Stomach smooth muscle (tissue), 2 donors: ENCODE results near the gene RASL10B.
A peak's percentile ranks its signal among the peaks of the same experiment; 100 is the strongest.

Experiments used
- H3K27ac ChIP-seq: one replicate; pipeline ENCODE4 v1.7.0; 2013; ENCODE audit warnings: mild to moderate bottlenecking, low read length, inconsistent platforms
- H3K27me3 ChIP-seq, 2 donors: one replicate each; pipeline ENCODE4 v1.7.0; 2013; ENCODE audit warnings: low read length in 2 of 2; ENCODE audit not compliant: insufficient read depth in 2 of 2, control insufficient read depth in 1 of 2
- H3K36me3 ChIP-seq, 2 donors: one replicate each; pipeline ENCODE4 v1.7.0; 2013; ENCODE audit warnings: low read length in 2 of 2; ENCODE audit not compliant: control insufficient read depth in 2 of 2, insufficient read depth in 2 of 2
- H3K4me1 ChIP-seq: one replicate; pipeline ENCODE4 v1.7.0; 2013; ENCODE audit warnings: low read length; ENCODE audit not compliant: control insufficient read depth, insufficient read depth
- H3K4me3 ChIP-seq, 2 donors: one replicate each; pipeline ENCODE4 v1.7.0; 2013; ENCODE audit warnings: low read length in 2 of 2
- H3K9ac ChIP-seq, 2 donors: one replicate each; pipeline ENCODE4 v1.7.0; 2013; ENCODE audit warnings: low read length in 2 of 2, mild to moderate bottlenecking in 1 of 2
- H3K9me3 ChIP-seq, 2 donors: one replicate each; pipeline ENCODE4 v1.7.0; 2013; ENCODE audit warnings: low read length in 2 of 2; ENCODE audit not compliant: control insufficient read depth in 2 of 2
- donor health status: healthy.
- donor health status: Pancreatic carcinoma.

Gene RASL10B

GRCh38 chr17:35765756-35766488, 34.5 kb downstream of the RASL10B start:
- peak overlapping the region; percentile 18 for H3K27ac ChIP-seq
- H3K9ac ChIP-seq, result no peak overlapping the region
- peaks cover 24% of the 10 kb centered on the region for H3K4me1 ChIP-seq

GRCh38 chr17:35766489-35766877, 35.0 kb downstream of the RASL10B start:
- H3K4me1 ChIP-seq, result peaks cover 24% of the 10 kb centered on the region
- no peak overlapping the region for H3K27ac ChIP-seq
- H3K9me3 ChIP-seq, result no peaks in the 10 kb centered on the region
- H3K9ac ChIP-seq, result no peak overlapping the region
- H3K36me3 ChIP-seq, result no peaks in the 10 kb centered on the region
- no peaks in the 10 kb centered on the region for H3K27me3 ChIP-seq
- no peak overlapping the region for H3K4me3 ChIP-seq

More at GRCh38 chr17:35765756-35766488, 34.5 kb downstream of the RASL10B start:
- H3K36me3 ChIP-seq, result no peaks in the 10 kb centered on the region
- no peaks in the 10 kb centered on the region for H3K27me3 ChIP-seq
- no peaks in the 10 kb centered on the region for H3K9me3 ChIP-seq
- H3K4me3 ChIP-seq, result no peak overlapping the region

DNA sequence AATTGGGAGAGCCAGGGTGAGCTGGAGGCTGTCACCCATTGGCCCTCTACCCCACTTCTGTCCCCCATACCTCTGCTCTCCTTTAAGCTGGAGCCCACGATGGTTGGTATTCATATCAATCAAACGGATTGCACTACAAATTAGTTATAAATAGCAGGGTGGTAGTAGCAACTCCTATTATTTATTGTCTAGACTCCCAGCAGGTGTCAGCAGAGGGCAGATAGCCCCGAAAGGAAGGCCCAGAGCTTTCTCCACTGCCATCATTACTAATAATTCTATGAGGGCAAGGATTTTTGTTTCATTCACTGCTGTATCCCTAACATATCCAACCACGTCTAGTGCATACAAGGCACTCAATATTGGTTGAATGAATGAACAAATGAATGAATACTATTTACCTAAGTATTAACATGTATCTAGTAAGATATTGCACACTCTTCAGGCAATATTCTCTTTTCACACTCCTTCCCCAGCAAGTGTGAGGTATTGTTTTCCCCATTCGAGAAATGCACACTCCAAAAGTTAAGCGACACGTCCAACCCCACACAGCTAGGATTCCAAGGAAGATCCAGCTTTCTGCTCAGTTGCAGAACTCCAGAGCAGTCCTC, 35.6 kb downstream of the RASL10B start:
- H3K9me3 ChIP-seq, result no peaks in the 10 kb centered on the region

GRCh38 chr17:35768797-35769196, 37.4 kb downstream of the RASL10B start:
- Histone ChIP-seq H3K36me3 (no peaks in the 10 kb centered on the region), H3K4me3 (no peak overlapping the region), H3K27ac (no peak overlapping the region), H3K9me3 (no peaks in the 10 kb centered on the region), H3K4me1 (peaks cover 45% of the 10 kb centered on the region), H3K9ac (no peak overlapping the region), H3K27me3 (no peaks in the 10 kb centered on the region)

More for the DNA sequence above, 35.6 kb downstream of the RASL10B start:
- Histone ChIP-seq H3K4me1 (peaks cover 28% of the 10 kb centered on the region), H3K27ac (no peak overlapping the region), H3K27me3 (no peaks in the 10 kb centered on the region), H3K9ac (no peak overlapping the region), H3K4me3 (no peak overlapping the region), H3K36me3 (no peaks in the 10 kb centered on the region)

- no peak overlapping the region for H3K27ac ChIP-seq
- H3K27me3 ChIP-seq, result no peaks in the 10 kb centered on the region
- peaks cover 45% of the 10 kb centered on the region for H3K4me1 ChIP-seq
- no peak overlapping the region for H3K4me3 ChIP-seq
- no peaks in the 10 kb centered on the region for H3K9me3 ChIP-seq
- H3K9ac ChIP-seq, result no peak overlapping the region
- H3K36me3 ChIP-seq, result no peaks in the 10 kb centered on the region
These were observed 38.6 kb downstream of the RASL10B start for GRCh38 chr17:35769895-35770486.

DNA sequence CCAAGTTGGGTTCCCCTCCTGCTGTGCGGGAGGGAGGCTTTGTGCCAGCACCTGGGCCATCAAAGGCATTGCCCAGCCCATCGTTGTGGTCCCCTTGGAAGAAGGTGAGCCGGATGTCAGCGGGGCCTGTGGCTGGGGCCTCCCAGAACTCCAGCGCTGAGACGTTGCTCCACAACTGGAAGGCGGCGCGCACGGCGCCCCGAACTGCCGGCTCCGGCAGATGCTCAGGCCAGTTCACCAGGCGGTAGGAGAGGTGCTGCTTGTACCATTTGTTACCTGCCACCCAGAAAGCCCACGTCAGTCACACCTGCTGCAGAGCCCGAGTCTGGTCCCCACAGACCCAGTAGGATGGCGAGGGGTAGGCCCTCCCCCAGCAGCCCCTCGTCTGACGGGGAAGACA, 41.7 kb downstream of the RASL10B start:
- Histone ChIP-seq H3K27ac (peak overlapping the region; percentile 99), H3K4me1 (peaks cover 42% of the 10 kb centered on the region), H3K9ac (peak overlapping the region; percentile 34 to 64)

DNA sequence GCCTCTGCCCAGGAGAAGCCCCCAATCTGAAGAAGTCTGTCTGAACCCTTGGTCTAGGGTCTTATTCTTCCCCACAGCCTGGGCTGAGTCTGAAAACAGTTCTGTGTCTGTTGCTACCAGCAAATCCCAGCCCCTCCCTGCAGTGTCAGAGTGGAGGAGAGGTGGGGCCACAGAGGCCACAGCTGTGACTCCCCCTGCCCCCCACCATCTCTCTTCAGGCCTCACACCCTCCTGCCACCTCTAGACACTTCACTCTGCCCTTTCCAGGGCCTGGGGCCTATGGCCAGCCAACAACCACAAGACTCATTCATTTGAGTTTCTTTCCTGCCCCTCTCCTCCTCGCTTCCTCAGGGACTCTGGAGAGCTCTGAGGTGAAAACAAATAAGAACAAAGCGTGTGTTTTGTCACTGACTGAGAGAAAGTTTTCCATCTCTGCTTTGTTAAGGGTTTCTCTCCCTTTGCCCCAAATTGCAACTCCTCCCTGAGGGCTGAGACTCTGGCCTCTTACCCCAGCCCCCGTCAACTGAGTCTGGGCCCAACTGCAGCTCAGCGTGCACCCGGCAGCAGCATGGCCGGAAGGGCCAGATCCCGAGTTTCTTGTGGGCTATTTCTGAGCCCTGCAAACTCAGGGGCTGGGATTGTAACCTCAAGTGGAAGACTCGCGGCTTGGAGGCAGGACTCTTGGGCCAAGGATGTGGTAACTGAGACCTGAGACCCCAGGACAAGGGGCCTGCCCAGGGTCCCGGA, 42.4 kb downstream of the RASL10B start:
- H3K9me3 ChIP-seq, result no peaks in the 10 kb centered on the region
- H3K9ac ChIP-seq, result peak overlapping the region; percentile 34 to 64
- H3K27ac ChIP-seq, result peak overlapping the region; percentile 99
- H3K36me3 ChIP-seq, result peaks cover 3 to 5% of the 10 kb centered on the region in 2 donors
- H3K4me1 ChIP-seq, result peaks cover 44% of the 10 kb centered on the region
- peak overlapping the region in 1 of 2 donors; percentile 3 for H3K4me3 ChIP-seq
- no peaks in the 10 kb centered on the region for H3K27me3 ChIP-seq

More for the DNA sequence above, 41.7 kb downstream of the RASL10B start:
- H3K4me3 ChIP-seq, result no peak overlapping the region
- H3K27me3 ChIP-seq, result no peaks in the 10 kb centered on the region
- H3K36me3 ChIP-seq, result peaks cover 3 to 5% of the 10 kb centered on the region in 2 donors
- no peaks in the 10 kb centered on the region for H3K9me3 ChIP-seq

- Histone ChIP-seq H3K9me3 (no peaks in the 10 kb centered on the region), H3K9ac (peak overlapping the region; percentile 80), H3K4me3 (peak overlapping the region; percentile 31 to 68), H3K27ac (peak overlapping the region; percentile 99), H3K36me3 (peaks cover 6 to 7% of the 10 kb centered on the region in 2 donors), H3K27me3 (no peaks in the 10 kb centered on the region), H3K4me1 (peaks cover 44% of the 10 kb centered on the region)
These were observed 43.1 kb downstream of the RASL10B start for GRCh38 chr17:35774499-35774898.

DNA sequence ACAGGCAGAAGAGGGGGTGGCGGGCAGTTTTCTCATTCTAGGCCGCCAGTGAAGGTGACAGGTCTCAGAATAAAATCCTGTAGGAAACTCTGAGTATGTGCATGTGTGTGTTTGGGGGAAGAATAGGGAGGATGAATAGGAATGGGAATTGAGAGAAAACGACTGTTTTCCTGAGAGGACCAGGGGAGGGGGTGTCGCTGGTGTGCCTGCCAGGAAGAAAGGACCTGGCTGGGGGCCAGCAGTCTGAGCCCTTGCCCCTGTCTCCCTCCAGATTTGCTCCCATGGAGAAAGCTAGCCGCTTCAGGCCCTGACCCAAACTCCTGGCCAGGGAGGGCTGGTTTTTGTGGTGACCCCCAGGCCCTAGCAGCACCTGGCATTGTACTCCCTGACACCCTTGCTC, 43.6 kb downstream of the RASL10B start:
- Histone ChIP-seq H3K9ac (peak overlapping the region; percentile 80), H3K4me3 (peak overlapping the region; percentile 31 to 68)

DNA sequence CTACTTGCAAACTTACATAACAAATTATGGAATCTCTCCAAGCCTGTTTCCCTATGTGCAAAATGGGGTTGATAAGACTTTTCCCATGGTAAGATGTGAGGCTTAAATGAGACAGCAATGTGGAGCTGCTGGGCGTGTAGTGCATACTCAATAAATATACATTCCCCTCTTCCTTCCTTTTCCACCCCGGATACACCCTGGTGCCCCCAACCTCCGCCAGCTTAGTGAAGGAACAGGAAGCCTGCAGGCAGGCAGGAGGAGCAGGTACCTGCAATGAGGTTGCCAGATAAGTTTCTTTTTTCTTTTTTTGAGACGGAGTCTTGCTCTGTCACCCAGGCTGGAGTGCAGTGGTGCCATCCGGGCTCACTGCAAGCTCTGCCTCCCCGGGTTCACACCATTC, 44.1 kb downstream of the RASL10B start:
- peak overlapping the region; percentile 80 for H3K9ac ChIP-seq
- H3K4me1 ChIP-seq, result peaks cover 44% of the 10 kb centered on the region
- no peaks in the 10 kb centered on the region for H3K9me3 ChIP-seq
- no peaks in the 10 kb centered on the region for H3K27me3 ChIP-seq
- peak overlapping the region; percentile 31 to 68 for H3K4me3 ChIP-seq
- H3K36me3 ChIP-seq, result peaks cover 7 to 9% of the 10 kb centered on the region in 2 donors
- peak overlapping the region; percentile 99 for H3K27ac ChIP-seq

More for the DNA sequence above, 43.6 kb downstream of the RASL10B start:
- Histone ChIP-seq H3K4me1 (peaks cover 44% of the 10 kb centered on the region), H3K27me3 (no peaks in the 10 kb centered on the region), H3K9me3 (no peaks in the 10 kb centered on the region), H3K36me3 (peaks cover 7 to 9% of the 10 kb centered on the region in 2 donors), H3K27ac (peak overlapping the region; percentile 99)
